Endodermal cell (in vitro differentiated cells): ENCODE measurements around the gene CD93. TPM values are rescaled to one million over a fixed set of nuclear protein-coding genes. Genes with fewer than 3 reads are reported as not detected.

Experiments
- DNase-seq: peaks from one replicate; pipeline ENCODE4 v3.0.0-alpha.2; 2017
- H3K27ac ChIP-seq: 2 replicates; pipeline ENCODE4 v1.5.1; 2013; ENCODE audit warnings: mild to moderate bottlenecking, low read depth, low read length, moderate library complexity
- H3K27me3 ChIP-seq: 2 replicates; pipeline ENCODE4 v1.6.1; 2013; ENCODE audit warnings: mild to moderate bottlenecking, low read length, moderate library complexity; ENCODE audit not compliant: insufficient read depth, control insufficient read depth, poor library complexity, severe bottlenecking
- H3K36me3 ChIP-seq: 2 replicates; pipeline ENCODE4 v1.7.0; 2013; ENCODE audit warnings: mild to moderate bottlenecking, low read length, moderate library complexity; ENCODE audit not compliant: control insufficient read depth, insufficient read depth
- H3K4me1 ChIP-seq: one replicate; pipeline ENCODE4 v1.7.0; 2013; ENCODE audit warnings: low read length; ENCODE audit not compliant: control insufficient read depth, insufficient read depth
- H3K4me3 ChIP-seq: 2 replicates; pipeline ENCODE4 v1.5.1; 2013; ENCODE audit warnings: mild to moderate bottlenecking, low read length, moderate library complexity
- H3K9ac ChIP-seq: 2 replicates; pipeline ENCODE4 v1.6.1; 2013; ENCODE audit warnings: mild to moderate bottlenecking, low read length, moderate library complexity; ENCODE audit not compliant: poor library complexity, severe bottlenecking; ENCODE audit errors: extremely low read depth
- H3K9me3 ChIP-seq: 2 replicates; pipeline ENCODE4 v1.6.1; 2013; ENCODE audit warnings: mild to moderate bottlenecking, low read length, moderate library complexity; ENCODE audit not compliant: control insufficient read depth
- H3K27ac Mint-ChIP-seq: 2 replicates; pipeline ENCODE4 v1.8.0; 2020; ENCODE audit warnings: mixed read lengths
- H3K27me3 Mint-ChIP-seq: 2 replicates; pipeline ENCODE4 v1.8.0; 2021; ENCODE audit warnings: mild to moderate bottlenecking, mixed read lengths; ENCODE audit not compliant: insufficient read depth
- H3K36me3 Mint-ChIP-seq: 2 replicates; pipeline ENCODE4 v1.8.0; 2020; ENCODE audit warnings: low read depth, mixed read lengths
- H3K4me1 Mint-ChIP-seq: 2 replicates; pipeline ENCODE4 v1.8.0; 2020; ENCODE audit warnings: mixed read lengths
- H3K4me3 Mint-ChIP-seq: 2 replicates; pipeline ENCODE4 v1.8.0; 2020; ENCODE audit warnings: mild to moderate bottlenecking, moderate library complexity, mixed read lengths
- H3K9me3 Mint-ChIP-seq: 2 replicates; pipeline ENCODE4 v1.8.0; 2020; ENCODE audit warnings: mild to moderate bottlenecking, mixed read lengths
- CTCF ChIP-seq: fragments of 200-600 bp; sonication (generic); conservative IDR thresholded peaks from 2 replicates; pipeline ENCODE4 v1.5.0; 2021; ENCODE audit warnings: antibody characterized with exemption, mild to moderate bottlenecking
- WGBS, 2 experiments: methylation state at CpG; one replicate each; pipeline versions ENCODE4 v1.1.5 to v1.1.7; 2013; ENCODE audit warnings: missing lambda C conversion rate in 2 of 2, mixed read lengths in 1 of 2; ENCODE audit not compliant: insufficient coverage in 1 of 2, insufficient read length in 1 of 2; 5-methylcytosine and 5-hydroxymethylcytosine counted together
- total RNA-seq, 2 donors: library from RNA; stranded (reverse); fragmentation: NEBNext Ultra II Directional in 1 of 2; extraction: Animal tissue kit (Norgen Biotek cat#: 25700) in 1 of 2; gene quantifications; 2 replicates in 1 of 2; 3 replicates in 1 of 2; pipeline ENCODE4 v1.2.1, GENCODE V29; 2021

Gene CD93
- total RNA-seq, 2 donors from 2014 or later = 0.04 TPM; not detected in 1

DNA sequence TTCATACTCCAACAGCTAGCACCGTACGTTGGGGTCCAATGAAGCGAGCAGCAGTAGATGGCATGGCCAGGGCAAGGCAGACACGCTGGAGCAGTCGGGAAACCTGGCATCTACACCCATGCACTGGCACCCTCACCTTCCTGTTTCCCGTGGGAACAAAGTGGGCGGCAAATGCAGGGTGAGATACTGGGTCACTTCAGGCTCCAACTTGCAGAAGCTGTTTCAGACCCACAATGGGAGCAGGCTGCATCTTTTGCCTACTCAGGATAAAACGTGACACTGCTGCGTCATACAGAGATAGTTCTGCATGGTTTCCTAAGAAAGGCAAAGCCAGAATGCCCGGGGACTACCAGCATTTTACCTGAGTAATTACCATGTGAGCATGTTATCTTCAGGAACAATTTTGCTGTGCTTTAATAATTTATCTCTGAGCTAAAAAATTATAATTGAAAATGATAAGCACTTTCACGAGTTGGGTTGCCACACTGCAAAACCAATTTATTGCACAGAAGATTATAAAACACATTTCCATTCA is 10.9 kb upstream of the CD93 start:
- no peak overlapping the region for H3K27ac Mint-ChIP-seq
- Histone ChIP-seq H3K27ac (no peak overlapping the region), H3K9me3 (no peaks in the 10 kb centered on the region), H3K36me3 (no peaks in the 10 kb centered on the region), H3K4me1 (peaks cover 10% of the 10 kb centered on the region), H3K9ac (no peak overlapping the region), H3K4me3 (no peak overlapping the region), H3K27me3 (no peaks in the 10 kb centered on the region)
- no peaks in the 10 kb centered on the region for H3K9me3 Mint-ChIP-seq
- H3K4me1 Mint-ChIP-seq = peaks cover 16% of the 10 kb centered on the region
- TF ChIP-seq CTCF = no peak
- 89 to 95% methylated on average over 8 to 11 of the region's 11 CpGs for WGBS, 2 experiments
- peaks cover 13% of the 10 kb centered on the region for H3K27me3 Mint-ChIP-seq
- H3K36me3 Mint-ChIP-seq = no peaks in the 10 kb centered on the region
- H3K4me3 Mint-ChIP-seq = no peak overlapping the region
- DNase-seq = no peak

DNA sequence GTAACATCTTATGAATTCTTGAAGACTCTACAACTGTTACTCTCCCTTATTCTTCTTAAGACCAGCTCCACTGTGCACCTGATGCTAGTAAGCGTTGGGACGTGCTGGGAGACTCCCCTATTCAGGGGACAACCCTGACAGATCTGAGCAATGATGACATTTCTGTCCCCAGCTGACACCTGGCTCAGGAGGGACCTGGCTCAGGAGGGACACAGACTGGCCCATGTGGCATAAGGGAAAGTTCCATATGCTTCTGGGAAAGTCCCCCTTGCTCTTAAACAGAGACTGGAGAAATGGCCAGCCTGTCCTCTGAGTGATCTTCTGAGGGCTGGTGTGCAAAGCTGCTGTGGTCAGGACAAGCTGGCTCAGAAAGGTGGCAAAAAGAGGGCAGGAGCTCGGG is 10.0 kb upstream of the CD93 start:
- Mint-ChIP-seq H3K27me3 (peaks cover 13% of the 10 kb centered on the region), H3K27ac (no peak overlapping the region), H3K4me3 (no peak overlapping the region), H3K9me3 (no peaks in the 10 kb centered on the region), H3K36me3 (no peaks in the 10 kb centered on the region), H3K4me1 (peaks cover 20% of the 10 kb centered on the region)
- Histone ChIP-seq H3K27ac (no peak overlapping the region), H3K4me1 (peaks cover 15% of the 10 kb centered on the region), H3K9me3 (no peaks in the 10 kb centered on the region), H3K4me3 (no peak overlapping the region), H3K27me3 (no peaks in the 10 kb centered on the region), H3K36me3 (no peaks in the 10 kb centered on the region), H3K9ac (no peak overlapping the region)
- no peak for TF ChIP-seq CTCF
- WGBS, 2 experiments = 91 to 93% methylated on average over 3 of the region's 3 CpGs
- no peak for DNase-seq

- Mint-ChIP-seq H3K27me3 (peaks cover 13% of the 10 kb centered on the region), H3K9me3 (no peaks in the 10 kb centered on the region), H3K4me1 (peaks cover 19% of the 10 kb centered on the region), H3K27ac (no peak overlapping the region), H3K36me3 (no peaks in the 10 kb centered on the region), H3K4me3 (no peak overlapping the region)
- no peak for DNase-seq
- peaks cover 15% of the 10 kb centered on the region for H3K4me1 ChIP-seq
- no peaks in the 10 kb centered on the region for H3K27me3 ChIP-seq
- no peak overlapping the region for H3K4me3 ChIP-seq
- no peaks in the 10 kb centered on the region for H3K9me3 ChIP-seq
- WGBS, 2 experiments = 88 to 100% methylated on average over 1 to 3 of the region's 3 CpGs
- TF ChIP-seq CTCF = no peak
- no peaks in the 10 kb centered on the region for H3K36me3 ChIP-seq
- H3K9ac ChIP-seq = no peak overlapping the region
- H3K27ac ChIP-seq = no peak overlapping the region
Measured at GRCh38 chr20:23095499-23095898, 9.4 kb upstream of the CD93 start.
